Esophagus muscularis mucosa (tissue), 4 donors: ENCODE measurements around the gene GLYATL3.

ENCODE experiments used
- CTCF ChIP-seq, 3 experiments: fragments of 200-600 bp in 2 of 3; fragments of 450-650 bp in 1 of 3; sonication (generic) in 2 of 3; IDR thresholded peaks; one replicate each; pipeline ENCODE4 v1.5.1; 2017 to 2019; ENCODE audit warnings: antibody characterized with exemption in 3 of 3, mild to moderate bottlenecking in 2 of 3, moderate library complexity in 1 of 3
- EP300 ChIP-seq: sonication (generic); formaldehyde crosslinking; IDR thresholded peaks from one replicate; pipeline ENCODE4 v1.6.1; 2017; ENCODE audit warnings: antibody characterized with exemption
- POLR2A ChIP-seq: fragments of 450-650 bp; IDR thresholded peaks from one replicate; pipeline ENCODE4 v1.6.1; 2017; ENCODE audit warnings: antibody characterized with exemption, moderate library complexity, mild to moderate bottlenecking, low read depth

DNA sequence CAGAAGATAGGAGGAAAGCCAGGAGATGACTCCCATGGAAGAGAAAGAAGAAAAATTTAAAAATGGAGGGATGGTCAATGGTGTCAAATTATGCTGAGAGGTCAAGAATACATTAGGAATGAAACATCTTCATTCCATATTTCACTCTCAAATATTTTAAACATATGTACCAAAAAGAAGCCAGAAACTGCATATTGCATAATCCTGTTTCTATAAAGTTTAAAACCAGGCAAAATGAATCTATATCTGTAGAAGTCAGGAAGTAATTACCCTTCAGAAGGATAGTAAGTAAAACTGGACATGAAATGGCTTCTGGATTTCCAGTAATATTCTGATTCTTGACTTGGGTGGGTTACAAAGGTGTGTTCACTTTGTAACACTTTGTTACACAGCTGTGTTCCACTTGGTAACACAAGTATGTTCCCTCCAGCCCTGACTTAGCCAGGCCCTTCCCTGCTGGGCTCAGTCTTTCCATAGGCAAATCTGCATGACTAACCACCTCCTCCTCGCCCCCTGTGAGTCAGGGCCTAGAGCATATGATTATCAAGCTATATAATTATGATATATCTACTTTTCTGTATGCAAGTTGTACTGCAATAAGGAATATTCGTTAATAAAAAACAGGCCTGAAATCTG is 30.5 kb downstream of the GLYATL3 start:
- no peak for TF ChIP-seq CTCF (IDR thresholded peaks at IDR 0.05)
- no peak for TF ChIP-seq EP300
- TF ChIP-seq POLR2A = no peak
